ENCODE data around the gene CCDC186.

Gene CCDC186

GRCh38 chr10:114087255-114087654 lies 86.7 kb downstream of the CCDC186 start:
- H3K9me3 ChIP-seq (replicated peaks; ENCODE audit: insufficient read depth, low read length) = no peaks in the 10 kb centered on the region

GRCh38 chr10:114084215-114084614 lies 89.8 kb downstream of the CCDC186 start:
- Histone ChIP-seq H3K9ac (ENCODE audit: low read length) (no peak overlapping the region), H4K20me1 (ENCODE audit: insufficient read depth, low read length) (no peaks in the 10 kb centered on the region), H3K27me3 (replicated peaks; ENCODE audit: insufficient read depth, low read length) (no peaks in the 10 kb centered on the region), H3K4me2 (ENCODE audit: low read depth, low read length) (no peak overlapping the region), H3K9me2 (replicated peaks; ENCODE audit: insufficient read depth, low read length) (no peaks in the 10 kb centered on the region), H3F3A (ENCODE audit: insufficient read depth, low read length) (peaks cover 4% of the 10 kb centered on the region; the same call in 1 of the 2 replicates), H2AFZ (ENCODE audit: low read length) (no peak overlapping the region), H3K79me2 (ENCODE audit: low read length) (no peaks in the 10 kb centered on the region), H3K27ac (ENCODE audit: low read length) (no peak overlapping the region), H3K36me3 (replicated peaks; ENCODE audit: insufficient read depth, low read length) (no peaks in the 10 kb centered on the region), H3K9me3 (replicated peaks; ENCODE audit: insufficient read depth, low read length) (no peaks in the 10 kb centered on the region), H3K4me1 (ENCODE audit: low read length) (no peaks in the 10 kb centered on the region), H3K4me3 (ENCODE audit: low read length) (no peak overlapping the region)
- DNase-seq = no peak
- TF ChIP-seq EZH2phosphoT487 (IDR thresholded peaks at IDR 0.05; ENCODE audit: low read length) (no peak), EZH2 (optimal IDR thresholded peaks at IDR 0.05; ENCODE audit: low read depth, low read length) (no peak), CTCF (IDR thresholded peaks at IDR 0.05; ENCODE audit: low read length) (no peak)

More at GRCh38 chr10:114087255-114087654, 86.7 kb downstream of the CCDC186 start:
- Histone ChIP-seq H2AFZ (ENCODE audit: low read length) (no peak overlapping the region), H3K27me3 (replicated peaks; ENCODE audit: insufficient read depth, low read length) (no peaks in the 10 kb centered on the region), H4K20me1 (ENCODE audit: insufficient read depth, low read length) (no peaks in the 10 kb centered on the region), H3K4me1 (ENCODE audit: low read length) (no peaks in the 10 kb centered on the region), H3K4me2 (ENCODE audit: low read depth, low read length) (no peak overlapping the region), H3K27ac (ENCODE audit: low read length) (no peak overlapping the region), H3K79me2 (ENCODE audit: low read length) (no peaks in the 10 kb centered on the region), H3F3A (ENCODE audit: insufficient read depth, low read length) (peaks cover 4% of the 10 kb centered on the region; the same call in 1 of the 2 replicates), H3K9me2 (replicated peaks; ENCODE audit: insufficient read depth, low read length) (no peaks in the 10 kb centered on the region), H3K36me3 (replicated peaks; ENCODE audit: insufficient read depth, low read length) (no peaks in the 10 kb centered on the region), H3K9ac (ENCODE audit: low read length) (no peak overlapping the region), H3K4me3 (ENCODE audit: low read length) (no peak overlapping the region)
- DNase-seq = no peak
- no peak for TF ChIP-seq EZH2phosphoT487 (IDR thresholded peaks at IDR 0.05; ENCODE audit: low read length)
- TF ChIP-seq CTCF (IDR thresholded peaks at IDR 0.05; ENCODE audit: low read length) = no peak
- no peak for TF ChIP-seq EZH2 (optimal IDR thresholded peaks at IDR 0.05; ENCODE audit: low read depth, low read length)

DNA sequence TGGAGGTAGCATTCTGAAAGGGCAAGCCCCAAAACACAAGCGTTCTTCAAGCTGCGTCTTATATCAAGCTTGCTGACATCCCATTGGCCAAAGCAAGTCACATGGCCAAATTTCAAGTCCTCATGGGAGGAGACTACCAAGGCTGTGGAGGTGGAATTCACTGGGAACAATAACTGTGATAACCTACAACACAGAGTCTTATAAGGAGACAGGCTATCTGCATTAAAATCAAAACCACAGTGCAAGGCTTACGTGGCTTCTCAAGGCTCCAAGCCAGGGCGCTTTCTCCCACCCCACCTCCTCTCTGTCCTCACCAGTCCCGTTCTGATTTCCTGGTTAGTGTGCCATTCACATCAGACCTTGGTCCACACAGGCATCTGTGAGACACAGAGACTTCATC lies 91.0 kb downstream of the CCDC186 start:
- DNase-seq = no peak
- no peak for TF ChIP-seq EZH2phosphoT487 (IDR thresholded peaks at IDR 0.05; ENCODE audit: low read length)
- no peak for TF ChIP-seq EZH2 (optimal IDR thresholded peaks at IDR 0.05; ENCODE audit: low read depth, low read length)
- no peak for TF ChIP-seq CTCF (IDR thresholded peaks at IDR 0.05; ENCODE audit: low read length)
- H3K4me1 ChIP-seq (ENCODE audit: low read length) = no peaks in the 10 kb centered on the region
- H3K9me3 ChIP-seq (replicated peaks; ENCODE audit: insufficient read depth, low read length) = no peaks in the 10 kb centered on the region
- no peaks in the 10 kb centered on the region for H4K20me1 ChIP-seq (ENCODE audit: insufficient read depth, low read length)
- no peak overlapping the region for H3K9ac ChIP-seq (ENCODE audit: low read length)
- no peaks in the 10 kb centered on the region for H3K9me2 ChIP-seq (replicated peaks; ENCODE audit: insufficient read depth, low read length)
- H3K79me2 ChIP-seq (ENCODE audit: low read length) = no peaks in the 10 kb centered on the region
- H3K4me2 ChIP-seq (ENCODE audit: low read depth, low read length) = no peak overlapping the region
- H2AFZ ChIP-seq (ENCODE audit: low read length) = no peak overlapping the region
- H3K4me3 ChIP-seq (ENCODE audit: low read length) = no peak overlapping the region
- no peak overlapping the region for H3K27ac ChIP-seq (ENCODE audit: low read length)
- no peaks in the 10 kb centered on the region for H3K27me3 ChIP-seq (replicated peaks; ENCODE audit: insufficient read depth, low read length)
- H3F3A ChIP-seq (ENCODE audit: insufficient read depth, low read length) = peaks cover 4% of the 10 kb centered on the region; the same call in 1 of the 2 replicates
- H3K36me3 ChIP-seq (replicated peaks; ENCODE audit: insufficient read depth, low read length) = no peaks in the 10 kb centered on the region

Measured in MM.1S (cell line).